Adrenal gland (tissue), 5 donors: ENCODE results near the gene HYAL2.

Source experiments
- CTCF ChIP-seq, 6 experiments: fragments of 450-650 bp in 4 of 6; fragments of 200-600 bp in 2 of 6; sonication (generic) in 1 of 6; IDR thresholded peaks; 1 replicate in 5 of 6; 2 replicates in 1 of 6; pipeline versions ENCODE4 v1.5.1 to v1.8.0; 2016 to 2021; ENCODE audit warnings: antibody characterized with exemption in 6 of 6, mild to moderate bottlenecking in 2 of 6, moderate library complexity in 1 of 6
- POLR2A ChIP-seq, 2 donors: fragments of 450-650 bp; IDR thresholded peaks; one replicate each; pipeline ENCODE4 v1.6.1; 2017; ENCODE audit warnings: antibody characterized with exemption in 2 of 2, mild to moderate bottlenecking in 2 of 2, moderate library complexity in 1 of 2
- donor health status: DM: no; HTN: no; CAD: no.

GRCh38 chr3:50314342-50314741, 8.2 kb downstream of the HYAL2 start:
- no peak for TF ChIP-seq CTCF (IDR thresholded peaks at IDR 0.05)
- no peak for TF ChIP-seq POLR2A (IDR thresholded peaks at IDR 0.05)
